ENCODE measurements around the gene NUDT4. TPM values are rescaled to one million over a fixed set of nuclear protein-coding genes. Genes with fewer than 3 reads are reported as not detected.

Gene NUDT4
- total and polyA plus RNA-seq, 2 of the 13 experiments (the other 11 are each of a cell fraction or from before 2014, with no cell fraction given) = 37.3 to 70.1 TPM

DNA sequence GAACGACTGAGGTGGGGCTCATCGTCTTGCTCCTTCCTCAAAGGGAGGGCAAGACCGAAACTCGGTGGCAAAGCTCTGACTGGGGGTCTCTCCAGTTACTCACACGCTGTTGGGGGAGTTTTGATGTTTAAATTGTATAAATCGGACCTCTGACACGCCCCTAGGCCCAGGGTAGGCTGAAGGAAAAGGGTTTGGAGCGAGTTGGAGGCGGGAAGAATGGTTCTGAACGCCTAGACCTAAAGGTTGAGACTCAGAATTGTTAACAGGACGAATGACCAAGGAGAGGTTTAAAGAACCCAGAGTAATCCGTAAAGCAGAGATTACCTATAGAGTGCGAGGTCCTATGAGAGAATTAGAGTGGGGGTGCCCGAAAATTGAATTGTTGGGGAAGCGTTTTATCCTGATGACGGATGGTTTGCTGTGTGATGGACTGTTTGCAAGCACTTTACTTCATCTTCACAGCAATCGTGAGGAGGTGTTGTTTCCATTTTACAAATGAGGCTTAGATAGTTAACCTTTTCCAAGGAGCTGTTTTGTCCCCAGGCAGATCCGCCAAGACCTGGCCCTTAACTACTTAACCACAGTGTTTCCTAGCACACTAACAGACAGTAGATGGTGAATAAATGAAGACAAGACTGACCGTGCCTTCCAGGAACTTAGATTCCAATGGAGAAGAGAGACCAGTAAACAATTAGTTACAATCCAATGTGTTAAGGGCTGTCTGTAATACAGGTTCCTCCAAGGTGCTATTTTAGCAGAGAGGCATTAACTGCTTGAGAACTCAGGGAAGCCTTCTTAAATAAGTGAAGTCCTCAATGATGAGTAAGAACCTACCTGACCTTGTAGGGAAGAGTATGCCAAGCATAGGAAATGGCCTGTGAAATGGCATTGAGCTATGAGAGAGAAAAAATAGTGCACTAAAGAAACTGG is 65.0 kb downstream of the NUDT4 start (continued):
- TF ChIP-seq ZKSCAN8 (CRISPR knock-in tag; IDR thresholded peaks at IDR 0.05; ENCODE audit: borderline replicate concordance) (no peak), MIER2 (CRISPR knock-in tag; IDR thresholded peaks at IDR 0.05) (no peak), ARNT (IDR thresholded peaks at IDR 0.05) (no peak), POLR2AphosphoS5 (IDR thresholded peaks at IDR 0.05; ENCODE audit: low read depth, low read length) (no peak; the same call in none of the 2 replicates), ZNF672 (CRISPR knock-in tag; IDR thresholded peaks at IDR 0.05) (no peak), MTF2 (CRISPR knock-in tag; IDR thresholded peaks at IDR 0.05; ENCODE audit: borderline replicate concordance) (0 out of 2 replicates have a peak, but pooled peaks have one; percentile 57), EED (CRISPR knock-in tag; IDR thresholded peaks at IDR 0.05) (no peak), ZNF530 (CRISPR knock-in tag; IDR thresholded peaks at IDR 0.05; ENCODE audit: low read depth) (0 out of 2 replicates have a peak, but pooled peaks have one; percentile 2), ZNF772 (CRISPR knock-in tag; IDR thresholded peaks at IDR 0.05) (no peak; the same call in 1 of the 2 replicates), KLF11 (CRISPR knock-in tag; IDR thresholded peaks at IDR 0.05) (no peak), SIN3B (IDR thresholded peaks at IDR 0.05; ENCODE audit: low read length) (0 out of 2 replicates have a peak, but pooled peaks have one; percentile 33), ZFAT (CRISPR knock-in tag; conservative IDR thresholded peaks at IDR 0.05) (no peak), TCF7L2 (IDR thresholded peaks at IDR 0.05; ENCODE audit: low read depth, low read length) (no peak), NFE2L2 (IDR thresholded peaks at IDR 0.05; ENCODE audit: low read length) (no peak), ZSCAN21 (CRISPR knock-in tag; IDR thresholded peaks at IDR 0.05; ENCODE audit: borderline replicate concordance) (no peak), SRSF4 (IDR thresholded peaks at IDR 0.05; ENCODE audit: low read depth, low read length, poor library complexity, severe bottlenecking) (no peak), PHF21A (CRISPR knock-in tag; IDR thresholded peaks at IDR 0.05) (no peak), HOXD1 (CRISPR knock-in tag; IDR thresholded peaks at IDR 0.05) (no peak), TGIF2 (CRISPR knock-in tag; IDR thresholded peaks at IDR 0.05) (no peak), NR2F2 (IDR thresholded peaks at IDR 0.05; ENCODE audit: borderline replicate concordance, low read depth) (no peak), FOXO1 (CRISPR knock-in tag; IDR thresholded peaks at IDR 0.05) (no peak)
- TF ChIP-seq, protein P1, sequence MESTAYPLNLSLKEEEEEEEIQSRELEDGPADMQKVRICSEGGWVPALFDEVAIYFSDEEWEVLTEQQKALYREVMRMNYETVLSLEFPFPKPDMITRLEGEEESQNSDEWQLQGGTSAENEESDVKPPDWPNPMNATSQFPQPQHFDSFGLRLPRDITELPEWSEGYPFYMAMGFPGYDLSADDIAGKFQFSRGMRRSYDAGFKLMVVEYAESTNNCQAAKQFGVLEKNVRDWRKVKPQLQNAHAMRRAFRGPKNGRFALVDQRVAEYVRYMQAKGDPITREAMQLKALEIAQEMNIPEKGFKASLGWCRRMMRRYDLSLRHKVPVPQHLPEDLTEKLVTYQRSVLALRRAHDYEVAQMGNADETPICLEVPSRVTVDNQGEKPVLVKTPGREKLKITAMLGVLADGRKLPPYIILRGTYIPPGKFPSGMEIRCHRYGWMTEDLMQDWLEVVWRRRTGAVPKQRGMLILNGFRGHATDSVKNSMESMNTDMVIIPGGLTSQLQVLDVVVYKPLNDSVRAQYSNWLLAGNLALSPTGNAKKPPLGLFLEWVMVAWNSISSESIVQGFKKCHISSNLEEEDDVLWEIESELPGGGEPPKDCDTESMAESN (CRISPR knock-in tag; conservative IDR thresholded peaks at IDR 0.05) = no peak
- TF ChIP-seq, protein P2, sequence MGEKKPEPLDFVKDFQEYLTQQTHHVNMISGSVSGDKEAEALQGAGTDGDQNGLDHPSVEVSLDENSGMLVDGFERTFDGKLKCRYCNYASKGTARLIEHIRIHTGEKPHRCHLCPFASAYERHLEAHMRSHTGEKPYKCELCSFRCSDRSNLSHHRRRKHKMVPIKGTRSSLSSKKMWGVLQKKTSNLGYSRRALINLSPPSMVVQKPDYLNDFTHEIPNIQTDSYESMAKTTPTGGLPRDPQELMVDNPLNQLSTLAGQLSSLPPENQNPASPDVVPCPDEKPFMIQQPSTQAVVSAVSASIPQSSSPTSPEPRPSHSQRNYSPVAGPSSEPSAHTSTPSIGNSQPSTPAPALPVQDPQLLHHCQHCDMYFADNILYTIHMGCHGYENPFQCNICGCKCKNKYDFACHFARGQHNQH (CRISPR knock-in tag; IDR thresholded peaks at IDR 0.05) = no peak
- TF ChIP-seq, protein P3, sequence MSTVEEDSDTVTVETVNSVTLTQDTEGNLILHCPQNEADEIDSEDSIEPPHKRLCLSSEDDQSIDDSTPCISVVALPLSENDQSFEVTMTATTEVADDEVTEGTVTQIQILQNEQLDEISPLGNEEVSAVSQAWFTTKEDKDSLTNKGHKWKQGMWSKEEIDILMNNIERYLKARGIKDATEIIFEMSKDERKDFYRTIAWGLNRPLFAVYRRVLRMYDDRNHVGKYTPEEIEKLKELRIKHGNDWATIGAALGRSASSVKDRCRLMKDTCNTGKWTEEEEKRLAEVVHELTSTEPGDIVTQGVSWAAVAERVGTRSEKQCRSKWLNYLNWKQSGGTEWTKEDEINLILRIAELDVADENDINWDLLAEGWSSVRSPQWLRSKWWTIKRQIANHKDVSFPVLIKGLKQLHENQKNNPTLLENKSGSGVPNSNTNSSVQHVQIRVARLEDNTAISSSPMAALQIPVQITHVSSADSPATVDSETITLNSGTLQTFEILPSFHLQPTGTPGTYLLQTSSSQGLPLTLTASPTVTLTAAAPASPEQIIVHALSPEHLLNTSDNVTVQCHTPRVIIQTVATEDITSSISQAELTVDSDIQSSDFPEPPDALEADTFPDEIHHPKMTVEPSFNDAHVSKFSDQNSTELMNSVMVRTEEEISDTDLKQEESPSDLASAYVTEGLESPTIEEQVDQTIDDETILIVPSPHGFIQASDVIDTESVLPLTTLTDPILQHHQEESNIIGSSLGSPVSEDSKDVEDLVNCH (CRISPR knock-in tag; IDR thresholded peaks at IDR 0.05) = 0 out of 2 replicates have a peak, but pooled peaks have one; percentile 15

Data from HepG2 (cell line).